Right lobe of liver (tissue), 4 donors: ENCODE results near the gene PLIN3.
"Not testable (repeated sequence)": the region's sequence is repeated elsewhere in the genome, so short reads cannot be mapped to it uniquely, and the experiment has no call there.

Source experiments
- CTCF ChIP-seq, 4 donors: fragments of 200-600 bp in 3 of 4; fragments of 450-650 bp in 1 of 4; IDR thresholded peaks; one replicate each; pipeline versions ENCODE4 v1.5.1 to v1.8.0; 2016 to 2022; ENCODE audit warnings: antibody characterized with exemption in 4 of 4, mild to moderate bottlenecking in 2 of 4
- POLR2A ChIP-seq: fragments of 450-650 bp; IDR thresholded peaks from one replicate; pipeline ENCODE4 v1.6.1; 2017; ENCODE audit warnings: antibody characterized with exemption, mild to moderate bottlenecking
- donor health status: DM: no; HTN: no; CAD: no.
- donor health status: DM: no; HTN: no; CAD: no.
- donor health status: DM: no; HTN: yes; CAD: no.

- not testable (repeated sequence) for TF ChIP-seq CTCF (IDR thresholded peaks at IDR 0.05); POLR2A
Observed at GRCh38 chr19:4793278-4793677, 74.2 kb downstream of the PLIN3 start.
